Right renal pelvis (tissue), 4 donors: Measurements from ENCODE around the gene MTHFD1L. TPM values are rescaled to one million over a fixed set of nuclear protein-coding genes. Genes with fewer than 3 reads are reported as not detected.
"Not testable (repeated sequence)": the region's sequence is repeated elsewhere in the genome, so short reads cannot be mapped to it uniquely, and the experiment has no call there.

Experiments used
- DNase-seq, 4 donors: peaks; one replicate each; pipeline ENCODE4 v3.0.0-alpha.2; 2013; ENCODE audit warnings: low read depth in 4 of 4, low spot score in 3 of 4, missing footprints in 1 of 4
- polyA plus RNA-seq, 4 donors: library from polyadenylated mRNA; unstranded; fragments of 120-200 nt; gene quantifications; one replicate each; pipeline ENCODE4 v1.2.1, GENCODE V29; 2013; ENCODE audit not compliant: insufficient read length in 4 of 4

The MTHFD1L gene
- polyA plus RNA-seq, 4 donors, result 16.2 to 19.4 (median 18.0) TPM

- DNase-seq, result no peak
Measured at GRCh38 chr6:151034825-151035781, 169.6 kb downstream of the MTHFD1L start.

DNA sequence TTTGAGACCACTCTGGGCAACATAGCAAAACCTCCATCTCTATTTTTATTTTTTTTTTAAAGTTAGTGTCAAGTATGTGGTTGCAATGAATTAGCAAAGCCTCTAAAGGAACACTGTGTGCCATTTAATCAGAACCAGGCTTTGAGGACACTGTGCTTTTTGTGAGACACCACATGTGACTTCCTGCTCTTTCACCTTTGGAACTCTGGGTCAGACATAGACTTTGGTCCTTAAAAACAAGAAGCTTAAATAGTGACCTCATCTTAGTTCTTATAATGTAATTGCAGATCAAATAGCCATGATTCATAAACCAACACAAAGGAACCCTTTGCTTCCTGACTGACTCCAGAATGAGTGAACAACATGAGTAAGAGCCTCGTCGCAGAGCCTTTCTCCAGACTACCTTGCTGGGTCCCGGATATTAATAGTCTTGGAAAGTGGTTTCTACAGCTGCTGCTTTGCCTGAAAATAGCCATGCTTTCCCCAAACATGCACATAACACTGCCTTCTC lies 170.8 kb downstream of the MTHFD1L start:
- not testable (repeated sequence) for DNase-seq

- no peak for DNase-seq
Measured at GRCh38 chr6:151036869-151037680, 171.6 kb downstream of the MTHFD1L start.

DNA sequence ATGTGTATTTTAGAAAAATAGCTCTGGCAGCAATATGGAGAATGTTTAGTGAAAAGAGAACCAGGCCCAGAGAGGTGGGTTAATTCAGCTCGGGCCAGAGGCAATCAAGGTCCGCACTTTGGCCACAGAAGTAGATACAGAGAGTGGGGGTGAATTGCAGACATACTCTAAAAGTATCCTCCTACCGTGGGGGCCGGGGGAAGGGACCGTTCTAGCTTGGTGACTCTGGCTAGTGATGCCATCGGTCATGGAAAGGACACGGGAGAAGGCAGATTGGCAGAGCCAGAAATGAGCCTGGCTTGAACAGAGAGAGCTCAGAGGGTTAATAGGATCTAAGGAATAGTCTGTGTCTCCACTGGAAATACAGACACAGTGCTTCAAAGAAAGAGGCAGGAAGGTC lies 173.1 kb downstream of the MTHFD1L start:
- no peak for DNase-seq

- not testable (repeated sequence) for DNase-seq
Measured at GRCh38 chr6:151040888-151041521, 175.5 kb downstream of the MTHFD1L start.

GRCh38 chr6:151041686-151042085 lies 176.2 kb downstream of the MTHFD1L start:
- DNase-seq, result no peak

GRCh38 chr6:151042911-151043330 lies 177.4 kb downstream of the MTHFD1L start:
- DNase-seq, result not testable (repeated sequence)

DNA sequence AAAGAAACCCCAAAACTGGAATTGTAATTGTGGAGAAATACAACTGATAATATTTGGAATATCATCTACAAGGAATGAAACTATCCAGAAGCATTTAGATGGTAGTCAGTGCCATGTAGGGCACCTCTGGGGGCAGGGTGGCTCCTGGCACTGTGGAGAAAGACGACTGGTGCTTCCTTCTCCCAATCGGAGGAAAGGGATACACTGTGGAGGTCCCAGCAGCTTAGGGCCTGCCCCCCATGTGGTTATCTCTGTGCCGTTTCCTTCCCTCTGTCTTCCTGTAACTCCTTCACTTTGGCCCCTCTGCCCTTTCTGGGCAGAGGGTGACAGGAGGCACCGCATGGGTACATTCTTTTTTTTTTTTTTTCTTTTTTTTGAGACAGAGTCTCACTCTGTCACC lies 178.4 kb downstream of the MTHFD1L start:
- no peak for DNase-seq

- peak in 3 of 4 donors; percentile 77 to 92 (median 91) for DNase-seq
Measured at GRCh38 chr6:151044465-151045441, 179.3 kb downstream of the MTHFD1L start.

GRCh38 chr6:151045511-151046222 lies 180.2 kb downstream of the MTHFD1L start:
- DNase-seq, result not testable (repeated sequence)

GRCh38 chr6:151051164-151051563 lies 185.7 kb downstream of the MTHFD1L start:
- no peak for DNase-seq

DNA sequence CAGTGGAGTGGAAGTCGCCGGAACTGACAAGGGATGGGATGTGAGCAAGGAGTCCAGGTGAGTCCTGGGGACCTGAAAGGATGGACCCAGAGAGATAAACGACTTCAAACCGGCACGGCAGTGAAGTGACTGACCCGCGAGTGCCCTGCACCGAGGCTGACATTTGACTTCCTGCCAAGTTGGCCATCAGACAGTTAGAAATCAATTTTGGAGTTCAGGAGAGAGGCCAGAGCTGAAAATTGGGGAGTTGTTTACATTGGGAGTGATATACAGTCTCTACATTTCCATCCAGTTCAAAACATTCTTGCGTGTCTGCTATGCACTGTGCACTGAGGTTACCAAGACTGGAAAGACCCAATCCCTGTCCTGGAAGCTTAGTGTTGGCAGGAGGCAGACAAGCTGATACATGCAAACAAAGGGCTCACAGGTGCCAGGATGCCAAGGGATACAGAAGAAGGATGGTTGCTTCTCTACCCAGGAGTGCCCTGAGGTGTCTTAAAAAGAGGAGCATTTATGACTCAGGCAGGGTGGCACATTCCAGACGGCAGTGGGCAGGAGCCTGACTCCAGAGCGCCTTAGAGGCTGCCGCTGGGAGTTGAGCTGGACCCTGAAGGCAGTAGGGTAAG lies 186.6 kb downstream of the MTHFD1L start:
- no peak for DNase-seq

DNA sequence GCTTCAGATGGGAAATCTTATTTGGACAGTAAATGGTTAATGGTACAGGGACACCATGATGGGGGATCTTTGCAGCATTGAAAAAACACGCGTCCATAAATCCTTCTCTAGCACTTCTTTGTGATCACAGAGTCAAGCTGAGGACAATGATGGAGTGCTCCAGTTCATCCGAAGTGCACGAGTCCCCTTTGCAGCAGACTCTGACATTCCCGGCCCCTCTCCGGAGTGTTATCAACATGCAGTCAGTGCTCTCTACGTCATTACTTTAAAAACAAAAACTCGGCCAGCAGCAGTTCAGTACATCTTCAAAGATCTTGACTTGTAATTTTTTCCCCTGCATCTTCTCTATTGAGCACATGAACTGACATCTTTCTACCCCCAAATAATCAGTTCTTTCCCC lies 188.8 kb downstream of the MTHFD1L start:
- peak in 1 of 4 donors; percentile 79 for DNase-seq

- no peak for DNase-seq
Measured at GRCh38 chr6:151056230-151056907, 190.9 kb downstream of the MTHFD1L start.

DNA sequence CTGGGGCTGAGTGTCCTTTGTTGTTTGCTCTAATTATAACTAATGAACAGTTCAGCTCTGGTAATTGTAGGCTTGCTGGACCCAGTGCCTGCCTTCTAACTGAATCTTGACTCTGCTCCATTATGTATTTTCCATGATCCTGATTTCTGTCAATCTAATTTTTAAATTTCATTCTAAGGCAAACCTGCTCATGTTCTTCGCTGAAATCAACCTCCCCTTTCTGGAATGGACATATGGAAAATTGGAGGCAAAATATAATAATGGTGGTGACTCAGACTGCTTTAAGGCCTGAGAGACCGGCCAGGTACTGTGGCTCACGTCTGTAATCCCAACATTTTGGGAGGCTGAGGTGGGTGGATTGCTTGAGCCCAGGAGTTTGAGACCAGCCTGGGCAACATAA lies 191.6 kb downstream of the MTHFD1L start:
- DNase-seq, result no peak

DNA sequence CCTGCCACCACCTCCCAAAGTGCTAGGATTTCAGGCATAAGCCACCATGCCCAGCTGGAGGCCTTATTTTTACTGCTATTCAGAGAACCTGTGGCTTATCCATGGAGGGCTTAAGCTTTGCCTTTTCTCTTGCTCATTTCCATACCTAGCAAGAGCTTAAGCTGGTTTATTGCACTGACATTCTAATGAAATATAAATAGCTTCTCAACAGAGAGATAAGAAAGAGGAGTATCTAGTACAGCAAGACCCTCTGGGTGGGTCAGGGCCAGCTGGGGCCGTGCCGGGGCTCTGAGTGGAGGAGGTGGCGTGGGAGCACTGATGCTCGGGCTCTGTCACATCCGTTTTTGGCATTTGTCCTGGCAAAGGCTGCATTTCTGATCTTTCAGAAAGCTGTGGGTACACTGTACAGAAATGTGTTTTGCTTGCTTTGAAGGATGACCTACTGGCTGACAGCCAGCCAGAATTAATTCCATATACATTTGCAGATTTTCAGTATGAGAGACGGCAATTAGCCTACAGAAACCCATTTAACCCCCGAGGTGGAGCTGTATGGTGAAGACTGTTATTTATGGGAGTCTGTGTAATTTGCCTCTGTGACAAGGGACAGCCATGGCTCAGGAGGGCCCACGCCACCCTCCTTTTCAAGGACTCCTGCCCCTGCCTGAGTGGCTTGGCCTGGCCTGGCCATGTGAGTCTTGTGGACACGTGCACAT lies 192.7 kb downstream of the MTHFD1L start:
- no peak for DNase-seq

DNA sequence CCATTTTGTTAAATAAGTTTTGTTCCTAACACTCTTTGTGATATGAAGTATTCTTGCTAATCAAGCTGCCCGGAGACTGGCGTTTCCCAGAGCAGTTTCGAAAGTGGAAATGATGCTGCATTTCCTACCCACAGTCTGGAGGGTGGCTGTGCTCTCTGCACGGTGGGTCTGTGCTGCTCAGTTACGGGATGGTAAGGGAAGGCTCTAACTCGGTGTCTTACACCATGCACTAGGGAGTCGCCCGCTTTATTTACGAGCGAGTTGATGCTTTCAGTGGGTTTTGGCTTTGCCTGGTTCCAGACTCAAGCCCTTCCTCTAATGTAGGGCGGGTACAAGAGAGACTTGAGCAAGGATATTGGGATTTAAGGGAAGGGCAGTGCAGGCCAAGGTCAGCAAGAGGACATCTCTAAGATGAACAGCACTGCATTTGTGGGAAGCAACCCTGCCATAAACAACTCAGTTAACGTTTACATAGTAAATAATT lies 194.2 kb downstream of the MTHFD1L start:
- DNase-seq, result no peak
